ENCODE data around the gene FYCO1.

GRCh38 chr3:45940004-45940780 lies 55.4 kb downstream of the FYCO1 start:
- TF ChIP-seq, protein P1, sequence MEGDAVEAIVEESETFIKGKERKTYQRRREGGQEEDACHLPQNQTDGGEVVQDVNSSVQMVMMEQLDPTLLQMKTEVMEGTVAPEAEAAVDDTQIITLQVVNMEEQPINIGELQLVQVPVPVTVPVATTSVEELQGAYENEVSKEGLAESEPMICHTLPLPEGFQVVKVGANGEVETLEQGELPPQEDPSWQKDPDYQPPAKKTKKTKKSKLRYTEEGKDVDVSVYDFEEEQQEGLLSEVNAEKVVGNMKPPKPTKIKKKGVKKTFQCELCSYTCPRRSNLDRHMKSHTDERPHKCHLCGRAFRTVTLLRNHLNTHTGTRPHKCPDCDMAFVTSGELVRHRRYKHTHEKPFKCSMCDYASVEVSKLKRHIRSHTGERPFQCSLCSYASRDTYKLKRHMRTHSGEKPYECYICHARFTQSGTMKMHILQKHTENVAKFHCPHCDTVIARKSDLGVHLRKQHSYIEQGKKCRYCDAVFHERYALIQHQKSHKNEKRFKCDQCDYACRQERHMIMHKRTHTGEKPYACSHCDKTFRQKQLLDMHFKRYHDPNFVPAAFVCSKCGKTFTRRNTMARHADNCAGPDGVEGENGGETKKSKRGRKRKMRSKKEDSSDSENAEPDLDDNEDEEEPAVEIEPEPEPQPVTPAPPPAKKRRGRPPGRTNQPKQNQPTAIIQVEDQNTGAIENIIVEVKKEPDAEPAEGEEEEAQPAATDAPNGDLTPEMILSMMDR (IDR thresholded peaks at IDR 0.05): no peak
- no peak for TF ChIP-seq POLR2AphosphoS5 (IDR thresholded peaks at IDR 0.05)
- no peak for TF ChIP-seq POLR2A (IDR thresholded peaks at IDR 0.05)
- TF ChIP-seq EP300 (IDR thresholded peaks at IDR 0.05): no peak
